Measurements from ENCODE around the gene GPR50.

Gene GPR50

DNA sequence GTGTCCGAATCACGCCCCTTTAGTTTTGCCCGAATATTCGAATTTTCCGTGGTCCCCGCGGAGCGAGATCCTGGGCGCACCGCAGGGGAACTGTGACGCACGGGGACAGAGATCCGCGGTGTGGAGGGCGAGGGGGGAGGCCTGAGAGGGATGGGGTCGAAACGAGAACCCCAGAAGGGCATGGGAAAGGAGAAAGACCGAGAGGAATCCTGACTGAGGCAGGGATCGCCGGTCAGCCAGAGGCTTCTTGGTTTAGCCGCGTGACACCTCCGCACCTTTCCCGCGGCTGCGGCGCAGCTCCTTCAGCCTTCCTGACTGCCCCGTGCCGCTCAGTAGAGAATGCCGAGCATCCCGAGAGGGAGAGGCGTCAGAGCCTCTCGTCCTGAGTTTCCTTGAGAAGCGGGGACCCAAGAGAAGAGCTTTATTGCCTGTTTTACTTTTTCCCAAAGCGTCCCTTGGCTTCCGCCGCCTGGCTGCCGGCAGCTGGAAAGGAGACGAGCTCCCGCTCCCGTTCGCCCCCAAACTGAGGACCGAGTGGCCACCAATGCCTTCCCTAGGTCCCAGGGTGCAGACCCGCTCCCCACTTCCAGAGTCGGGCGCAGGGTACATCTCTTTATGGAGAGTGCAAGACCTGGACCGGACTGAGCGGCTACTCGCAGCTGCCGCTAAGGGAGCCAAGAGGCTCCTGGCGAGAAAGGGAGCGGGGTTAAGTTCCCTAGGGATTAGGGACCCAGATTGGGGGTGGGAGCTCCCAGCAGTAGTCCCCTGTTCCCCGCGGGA is 911 bp upstream of the GPR50 start:
- Histone ChIP-seq H3K27ac (no peak overlapping the region), H3K27me3 (peaks cover 74% of the 10 kb centered on the region), H3K4me3 (ENCODE audit: low read depth in 1 of 2, low read length in 1 of 2) (no peak overlapping the region), H3K36me3 (no peaks in the 10 kb centered on the region), H3K4me1 (ENCODE audit: control insufficient read depth in 1 of 2, insufficient read depth in 1 of 2, low read depth in 1 of 2, low read length in 1 of 2) (no peaks in the 10 kb centered on the region), H3K9me3 (no peaks in the 10 kb centered on the region)
- TF ChIP-seq, protein P1, sequence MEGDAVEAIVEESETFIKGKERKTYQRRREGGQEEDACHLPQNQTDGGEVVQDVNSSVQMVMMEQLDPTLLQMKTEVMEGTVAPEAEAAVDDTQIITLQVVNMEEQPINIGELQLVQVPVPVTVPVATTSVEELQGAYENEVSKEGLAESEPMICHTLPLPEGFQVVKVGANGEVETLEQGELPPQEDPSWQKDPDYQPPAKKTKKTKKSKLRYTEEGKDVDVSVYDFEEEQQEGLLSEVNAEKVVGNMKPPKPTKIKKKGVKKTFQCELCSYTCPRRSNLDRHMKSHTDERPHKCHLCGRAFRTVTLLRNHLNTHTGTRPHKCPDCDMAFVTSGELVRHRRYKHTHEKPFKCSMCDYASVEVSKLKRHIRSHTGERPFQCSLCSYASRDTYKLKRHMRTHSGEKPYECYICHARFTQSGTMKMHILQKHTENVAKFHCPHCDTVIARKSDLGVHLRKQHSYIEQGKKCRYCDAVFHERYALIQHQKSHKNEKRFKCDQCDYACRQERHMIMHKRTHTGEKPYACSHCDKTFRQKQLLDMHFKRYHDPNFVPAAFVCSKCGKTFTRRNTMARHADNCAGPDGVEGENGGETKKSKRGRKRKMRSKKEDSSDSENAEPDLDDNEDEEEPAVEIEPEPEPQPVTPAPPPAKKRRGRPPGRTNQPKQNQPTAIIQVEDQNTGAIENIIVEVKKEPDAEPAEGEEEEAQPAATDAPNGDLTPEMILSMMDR (IDR thresholded peaks at IDR 0.05), result no peak

DNA sequence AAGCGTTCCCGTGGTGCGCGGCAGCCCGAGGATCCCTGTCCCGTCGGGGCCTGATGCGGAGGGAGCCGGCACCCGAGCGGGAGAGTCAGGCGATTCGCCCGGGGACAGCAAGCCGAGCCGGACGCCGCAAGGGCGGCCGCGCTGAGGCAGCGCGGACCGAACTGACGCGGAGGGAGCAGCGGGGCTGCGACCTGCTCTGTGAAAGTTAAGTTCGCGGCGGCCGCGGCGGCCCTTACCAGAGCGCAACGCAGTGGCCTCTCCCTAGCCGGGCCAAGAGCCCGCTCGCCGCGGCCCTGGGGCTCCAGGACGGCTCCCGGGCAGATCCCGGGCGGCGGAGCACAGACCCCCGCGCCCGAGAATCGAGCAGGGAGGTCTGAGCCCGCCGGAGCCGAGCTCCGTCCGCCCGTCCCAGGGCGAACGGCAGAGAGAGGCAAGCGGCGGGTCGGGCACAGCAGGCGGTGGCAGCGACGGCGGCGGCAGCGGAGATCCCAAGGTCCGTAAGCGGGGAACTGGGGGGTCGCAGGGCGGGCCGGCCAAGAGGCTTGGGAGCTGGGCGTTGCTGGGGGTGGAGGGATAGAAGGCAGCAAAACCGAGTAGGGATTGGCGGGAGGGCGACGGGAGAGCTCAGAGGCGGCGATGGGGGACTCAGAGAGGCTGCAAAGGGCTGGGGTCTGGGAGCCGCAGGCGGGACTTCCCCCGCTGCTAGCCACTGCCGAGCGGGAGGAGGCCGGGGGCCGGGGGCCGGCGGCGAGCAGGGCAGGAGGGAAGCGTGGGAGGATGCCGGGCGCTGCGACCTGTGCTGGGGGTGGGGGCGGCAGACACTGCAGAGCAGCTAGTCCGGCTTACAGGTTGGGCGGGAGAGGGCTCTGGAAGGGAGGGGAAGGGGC is 1.0 kb downstream of the GPR50 start:
- no peaks in the 10 kb centered on the region for H3K36me3 ChIP-seq
- H3K4me1 ChIP-seq (ENCODE audit: control insufficient read depth in 1 of 2, insufficient read depth in 1 of 2, low read depth in 1 of 2, low read length in 1 of 2), result no peaks in the 10 kb centered on the region
- H3K4me3 ChIP-seq (ENCODE audit: low read depth in 1 of 2, low read length in 1 of 2), result no peak overlapping the region
- TF ChIP-seq, protein P1 (IDR thresholded peaks at IDR 0.05), result no peak
- no peak overlapping the region for H3K27ac ChIP-seq
- no peaks in the 10 kb centered on the region for H3K9me3 ChIP-seq
- peaks cover 93% of the 10 kb centered on the region for H3K27me3 ChIP-seq

DNA sequence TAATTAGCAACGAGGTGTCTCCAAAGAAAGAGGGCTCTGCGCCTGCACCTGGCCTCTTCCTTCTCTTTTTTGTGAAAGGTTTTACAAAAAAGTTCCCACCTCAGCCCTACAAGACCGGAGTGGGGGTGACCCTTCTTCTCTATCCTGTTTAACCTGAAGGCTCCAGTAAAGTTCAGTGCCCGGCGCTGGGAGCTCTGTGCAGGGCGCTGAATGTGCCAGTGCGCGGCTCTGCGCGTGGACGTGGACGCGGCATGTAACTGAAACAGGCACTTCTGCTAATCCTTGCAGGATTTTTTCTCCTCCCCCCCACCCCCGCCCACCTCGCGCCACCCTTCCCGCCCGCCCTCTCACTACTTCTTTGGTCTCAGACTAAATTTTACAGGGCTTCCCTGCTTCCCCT is 2.4 kb downstream of the GPR50 start:
- no peak overlapping the region for H3K27ac ChIP-seq
- no peaks in the 10 kb centered on the region for H3K9me3 ChIP-seq
- no peak overlapping the region for H3K4me3 ChIP-seq (ENCODE audit: low read depth in 1 of 2, low read length in 1 of 2)
- peaks cover 100% of the 10 kb centered on the region for H3K27me3 ChIP-seq
- H3K4me1 ChIP-seq (ENCODE audit: control insufficient read depth in 1 of 2, insufficient read depth in 1 of 2, low read depth in 1 of 2, low read length in 1 of 2), result no peaks in the 10 kb centered on the region
- TF ChIP-seq, protein P1 (IDR thresholded peaks at IDR 0.05), result no peak
- no peaks in the 10 kb centered on the region for H3K36me3 ChIP-seq

DNA sequence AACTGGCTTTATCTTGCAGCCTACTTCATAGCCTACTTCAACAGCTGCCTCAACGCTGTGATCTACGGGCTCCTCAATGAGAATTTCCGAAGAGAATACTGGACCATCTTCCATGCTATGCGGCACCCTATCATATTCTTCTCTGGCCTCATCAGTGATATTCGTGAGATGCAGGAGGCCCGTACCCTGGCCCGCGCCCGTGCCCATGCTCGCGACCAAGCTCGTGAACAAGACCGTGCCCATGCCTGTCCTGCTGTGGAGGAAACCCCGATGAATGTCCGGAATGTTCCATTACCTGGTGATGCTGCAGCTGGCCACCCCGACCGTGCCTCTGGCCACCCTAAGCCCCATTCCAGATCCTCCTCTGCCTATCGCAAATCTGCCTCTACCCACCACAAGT is 4.0 kb downstream of the GPR50 start:
- TF ChIP-seq, protein P1 (IDR thresholded peaks at IDR 0.05), result no peak
- no peaks in the 10 kb centered on the region for H3K36me3 ChIP-seq
- no peaks in the 10 kb centered on the region for H3K9me3 ChIP-seq
- H3K27ac ChIP-seq, result no peak overlapping the region
- no peak overlapping the region for H3K4me3 ChIP-seq (ENCODE audit: low read depth in 1 of 2, low read length in 1 of 2)
- H3K27me3 ChIP-seq, result peaks cover 97% of the 10 kb centered on the region
- no peaks in the 10 kb centered on the region for H3K4me1 ChIP-seq (ENCODE audit: control insufficient read depth in 1 of 2, insufficient read depth in 1 of 2, low read depth in 1 of 2, low read length in 1 of 2)

DNA sequence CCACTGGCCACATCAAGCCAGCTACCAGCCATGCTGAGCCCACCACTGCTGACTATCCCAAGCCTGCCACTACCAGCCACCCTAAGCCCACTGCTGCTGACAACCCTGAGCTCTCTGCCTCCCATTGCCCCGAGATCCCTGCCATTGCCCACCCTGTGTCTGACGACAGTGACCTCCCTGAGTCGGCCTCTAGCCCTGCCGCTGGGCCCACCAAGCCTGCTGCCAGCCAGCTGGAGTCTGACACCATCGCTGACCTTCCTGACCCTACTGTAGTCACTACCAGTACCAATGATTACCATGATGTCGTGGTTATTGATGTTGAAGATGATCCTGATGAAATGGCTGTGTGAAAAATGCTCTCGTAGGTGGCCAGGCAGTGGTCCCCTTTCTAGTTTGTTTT is 4.7 kb downstream of the GPR50 start:
- Histone ChIP-seq H3K4me3 (ENCODE audit: low read depth in 1 of 2, low read length in 1 of 2) (no peak overlapping the region), H3K4me1 (ENCODE audit: control insufficient read depth in 1 of 2, insufficient read depth in 1 of 2, low read depth in 1 of 2, low read length in 1 of 2) (no peaks in the 10 kb centered on the region), H3K36me3 (no peaks in the 10 kb centered on the region), H3K27ac (no peak overlapping the region), H3K27me3 (peaks cover 90% of the 10 kb centered on the region), H3K9me3 (no peaks in the 10 kb centered on the region)
- TF ChIP-seq, protein P1 (IDR thresholded peaks at IDR 0.05), result no peak
